Naive thymus-derived CD8-positive, alpha-beta T cell (primary cell): Measurements from ENCODE around the gene PRSS56. TPM values are rescaled to one million over a fixed set of nuclear protein-coding genes. Genes with fewer than 3 reads are reported as not detected.

Experiments
- ATAC-seq, 2 donors: fragments of 150-1000 bp; cut with Tn5 transposase in 1 of 2; sonication (Bioruptor Pico), chemical (Tn5 transposase) in 1 of 2; 1 replicate in 1 of 2; 2 replicates in 1 of 2; pipeline ENCODE4 v1.10.0; 2021; ENCODE audit warnings: mild to moderate bottlenecking in 2 of 2, moderate library complexity in 2 of 2
- POLR2A ChIA-PET: fragments of 350-600 bp; sonication (Branson Sonifier 250); formaldehyde crosslinking; loops from one replicate; lab custom pipeline; 2021; ENCODE audit warnings: antibody characterized with exemption; lab: Charles Lee
- DNase-seq, 10 donors: peaks; one replicate each; pipeline versions ENCODE4 v3.0.0 to v3.0.0-alpha.2; 2020 to 2022
- H3K27ac Mint-ChIP-seq, 10 donors: one replicate each; pipeline ENCODE4 v1.8.0; 2020 to 2022; ENCODE audit warnings: mild to moderate bottlenecking in 10 of 10, mixed read lengths in 10 of 10, moderate library complexity in 4 of 10, inconsistent platforms in 1 of 10
- H3K27me3 Mint-ChIP-seq, 5 donors: one replicate each; pipeline ENCODE4 v1.8.0; 2021 to 2022; ENCODE audit warnings: mixed read lengths in 5 of 5
- H3K36me3 Mint-ChIP-seq, 3 donors: one replicate each; pipeline ENCODE4 v1.8.0; 2020 to 2022; ENCODE audit warnings: mixed read lengths in 3 of 3, mild to moderate bottlenecking in 2 of 3, inconsistent platforms in 1 of 3
- H3K4me1 Mint-ChIP-seq, 4 donors: one replicate each; pipeline ENCODE4 v1.8.0; 2021 to 2022; ENCODE audit warnings: mixed read lengths in 4 of 4
- H3K4me3 Mint-ChIP-seq, 10 donors: one replicate each; pipeline ENCODE4 v1.8.0; 2020 to 2022; ENCODE audit warnings: mild to moderate bottlenecking in 10 of 10, mixed read lengths in 10 of 10, moderate library complexity in 6 of 10, inconsistent platforms in 1 of 10
- H3K9me3 Mint-ChIP-seq, 9 donors: one replicate each; pipeline ENCODE4 v1.8.0; 2020 to 2022; ENCODE audit warnings: mixed read lengths in 9 of 9, mild to moderate bottlenecking in 3 of 9, inconsistent platforms in 1 of 9, moderate library complexity in 1 of 9
- polyA plus RNA-seq, 3 donors: library from polyadenylated mRNA; unstranded; fragments of 300-500 nt; fragmentation: Illumina TruSeq; gene quantifications; one replicate each; pipeline ENCODE4 v1.2.3, GENCODE V29; 2021
- total RNA-seq, 8 experiments: library from RNA in 2 of 8; stranded (reverse) in 2 of 8; gene quantifications; one replicate each; pipeline ENCODE4 v1.2.3 and lab custom pipeline; 2021 to 2026

Gene PRSS56
- total and polyA plus RNA-seq, 5 experiments from 2014 or later: not detected

DNA sequence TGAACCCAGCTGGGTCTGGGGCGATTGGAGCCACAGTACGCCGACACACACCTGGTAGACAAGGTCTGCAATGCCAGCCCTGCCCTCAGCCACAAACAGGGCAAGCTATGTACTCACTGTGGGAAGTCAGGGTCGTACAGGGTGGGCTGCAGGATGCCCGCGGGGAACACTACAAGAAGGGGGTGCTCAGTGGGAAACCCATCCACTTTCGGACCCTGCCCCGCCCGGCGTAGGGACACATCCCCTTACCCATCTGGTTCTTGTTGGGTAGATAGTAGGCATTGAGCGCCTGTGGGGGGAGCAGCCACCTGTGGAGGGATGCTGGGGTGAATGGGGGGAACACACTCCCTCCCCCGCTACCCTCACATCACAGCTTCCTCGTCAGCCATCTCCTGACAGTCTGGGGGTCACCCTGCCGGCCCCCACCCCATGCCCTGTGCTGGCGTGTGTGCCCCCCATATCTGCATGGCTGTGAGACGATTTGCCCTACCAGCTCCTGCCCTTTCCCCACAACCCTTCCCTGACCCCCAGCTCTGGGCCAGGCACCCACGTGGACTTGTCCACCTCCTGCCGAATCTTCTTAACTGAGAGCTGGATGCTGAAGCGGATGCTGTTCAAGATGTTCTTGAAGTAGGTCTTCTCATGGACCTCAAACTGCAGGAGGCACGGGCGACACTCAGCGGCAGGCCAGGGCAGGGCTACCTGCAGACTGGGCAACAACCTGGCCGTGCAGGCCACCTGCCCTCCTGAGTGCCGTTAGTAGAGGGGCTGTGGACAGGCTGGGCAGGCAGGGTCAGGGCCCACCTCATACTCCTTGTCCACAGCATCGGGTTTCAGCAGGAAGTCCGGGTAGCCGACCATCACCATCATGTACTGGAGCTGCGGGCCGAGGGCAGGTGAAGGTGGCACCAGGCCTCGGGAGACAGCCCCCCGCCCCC, 37.6 kb upstream of the PRSS56 start:
- Mint-ChIP-seq H3K9me3 (no peaks in the 10 kb centered on the region), H3K27me3 (peaks cover 4 to 48% (median 25%) of the 10 kb centered on the region in 5 donors), H3K4me1 (peaks cover 5 to 12% (median 6%) of the 10 kb centered on the region in 4 donors), H3K36me3 (no peaks in the 10 kb centered on the region), H3K4me3 (no peak overlapping the region), H3K27ac (no peak overlapping the region)
- DNase-seq (peak in 1 of 10 donors; percentile 52), ATAC-seq (no peak)
- POLR2A ChIA-PET: interaction anchor here (0.6 kb wide), 1 partner anchor 910 kb away, joined by 3 read pairs; no protein-coding TSS in a partner anchor

DNA sequence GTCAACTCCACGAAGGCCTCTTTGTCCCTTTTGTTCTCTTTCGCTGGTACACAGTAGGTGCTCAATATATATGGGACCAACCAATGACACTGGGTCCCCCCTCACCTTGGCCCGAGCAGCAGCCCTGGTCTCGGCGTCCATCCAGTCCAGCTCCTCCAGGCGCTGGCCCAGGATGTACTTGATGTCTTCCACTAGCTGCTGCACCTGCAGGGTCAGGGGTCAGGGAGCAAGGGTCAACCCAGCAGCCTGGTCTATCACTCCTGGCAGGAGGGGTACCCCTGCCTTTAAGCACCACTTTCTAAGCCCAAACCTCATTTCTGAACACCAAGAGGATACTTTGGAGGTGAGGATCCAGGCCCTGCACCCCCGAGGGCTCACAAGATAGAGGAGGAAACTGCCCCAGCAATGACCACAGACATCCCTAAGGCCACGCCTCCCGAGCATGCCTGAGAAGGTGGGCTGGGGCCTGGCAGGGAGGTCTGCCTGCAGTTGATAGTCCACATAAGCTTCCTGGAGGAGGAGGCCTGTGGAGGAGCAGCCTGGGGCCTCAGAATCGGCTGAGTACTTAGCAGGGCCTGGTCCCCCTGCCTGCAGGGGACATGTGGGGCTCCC, 36.8 kb upstream of the PRSS56 start:
- H3K27me3 Mint-ChIP-seq: peaks cover 4 to 51% (median 25%) of the 10 kb centered on the region in 5 donors
- H3K4me3 Mint-ChIP-seq: no peak overlapping the region
- no peaks in the 10 kb centered on the region for H3K9me3 Mint-ChIP-seq
- H3K4me1 Mint-ChIP-seq: peaks cover 5 to 12% (median 7%) of the 10 kb centered on the region in 4 donors
- no peak overlapping the region for H3K27ac Mint-ChIP-seq
- POLR2A ChIA-PET: no interaction called here
- ATAC-seq (no peak), DNase-seq (peak in 1 of 10 donors; percentile 44)
- no peaks in the 10 kb centered on the region for H3K36me3 Mint-ChIP-seq

DNA sequence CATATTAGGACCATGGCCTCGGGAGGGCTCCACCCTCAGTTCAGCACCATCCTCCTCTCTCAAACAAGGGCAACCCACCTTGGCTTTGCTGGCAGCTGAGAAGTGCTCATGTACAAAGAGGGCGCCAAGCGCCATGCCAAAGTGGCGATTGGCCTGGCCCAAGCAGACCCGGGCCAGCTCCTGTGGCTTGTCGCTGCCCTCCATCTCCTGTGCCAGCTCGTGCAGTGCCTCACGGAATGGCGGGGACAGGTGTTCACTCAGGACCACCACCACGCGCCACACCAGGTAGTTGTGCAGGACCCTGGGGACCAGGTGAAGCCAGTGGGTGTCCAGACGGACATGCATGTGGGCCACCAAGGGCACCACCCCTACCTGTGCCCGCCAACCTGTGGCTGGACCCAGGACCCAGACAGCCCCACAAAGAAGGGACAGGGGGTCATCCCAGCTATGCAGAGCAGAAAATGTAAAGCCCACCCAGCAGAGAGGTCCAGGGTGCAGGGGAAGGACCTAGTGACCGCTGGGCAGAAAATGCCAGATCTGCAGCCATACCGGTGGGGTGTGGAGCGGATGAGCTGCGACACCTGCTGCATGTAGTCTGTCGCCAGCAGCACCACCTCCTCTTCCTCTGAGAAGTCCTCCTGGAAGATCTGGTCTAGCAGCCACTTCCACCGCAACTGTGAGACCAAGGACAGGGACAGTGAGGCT, 36.1 kb upstream of the PRSS56 start:
- Mint-ChIP-seq H3K9me3 (peaks cover 0 to 2% (median 0%) of the 10 kb centered on the region in 9 donors), H3K36me3 (no peaks in the 10 kb centered on the region), H3K27me3 (peaks cover 8 to 57% (median 31%) of the 10 kb centered on the region in 5 donors), H3K27ac (no peak overlapping the region), H3K4me1 (peaks cover 6 to 15% (median 9%) of the 10 kb centered on the region in 4 donors), H3K4me3 (no peak overlapping the region)
- POLR2A ChIA-PET: no interaction called here
- no peak for ATAC-seq
- peak in 1 of 10 donors; percentile 46 for DNase-seq

DNA sequence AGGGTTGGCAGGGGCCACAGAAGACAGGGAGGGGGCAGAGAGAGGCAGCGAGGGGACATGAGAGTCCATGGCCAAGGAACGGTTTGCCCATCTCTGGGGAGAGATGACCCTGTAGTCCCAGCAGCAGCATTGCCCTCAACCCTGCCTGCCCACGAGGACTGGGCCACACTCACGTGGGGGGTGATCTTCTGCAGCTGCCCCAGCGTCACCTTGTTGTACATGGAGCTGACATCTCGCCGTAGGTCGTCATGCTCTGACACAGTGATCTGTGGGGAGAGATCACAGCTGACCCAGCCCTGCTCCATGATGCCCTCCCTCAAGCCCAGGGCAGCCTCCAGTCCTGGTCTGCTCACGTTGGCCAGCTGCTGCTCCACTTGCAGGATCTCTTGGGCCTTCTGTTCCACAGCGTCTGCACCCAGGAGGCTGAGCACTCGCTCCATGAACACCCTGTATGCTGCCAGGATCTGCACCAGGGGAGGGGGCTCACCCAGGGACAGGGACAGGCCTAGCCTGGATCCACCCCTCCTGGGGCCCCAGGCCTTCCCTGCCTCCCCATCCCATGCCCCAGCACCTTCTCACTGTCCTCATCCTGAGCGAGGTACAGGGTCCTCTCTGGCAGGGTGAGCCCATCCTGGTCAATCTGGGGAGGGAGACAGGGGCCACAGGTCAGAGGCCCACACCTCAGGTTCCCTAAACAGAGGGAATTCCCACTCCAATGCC, 35.4 kb upstream of the PRSS56 start:
- H3K4me3 Mint-ChIP-seq: peak overlapping the region in 9 of 10 donors; percentile 15 to 71 (median 55)
- ATAC-seq (no peak), DNase-seq (peak in 1 of 10 donors; percentile 50)
- H3K27me3 Mint-ChIP-seq: peaks cover 9 to 60% (median 38%) of the 10 kb centered on the region in 5 donors
- peaks cover 6 to 15% (median 9%) of the 10 kb centered on the region in 4 donors for H3K4me1 Mint-ChIP-seq
- no peak overlapping the region for H3K27ac Mint-ChIP-seq
- no peaks in the 10 kb centered on the region for H3K36me3 Mint-ChIP-seq
- POLR2A ChIA-PET: no interaction called here
- H3K9me3 Mint-ChIP-seq: peaks cover 0 to 2% (median 0%) of the 10 kb centered on the region in 9 donors

DNA sequence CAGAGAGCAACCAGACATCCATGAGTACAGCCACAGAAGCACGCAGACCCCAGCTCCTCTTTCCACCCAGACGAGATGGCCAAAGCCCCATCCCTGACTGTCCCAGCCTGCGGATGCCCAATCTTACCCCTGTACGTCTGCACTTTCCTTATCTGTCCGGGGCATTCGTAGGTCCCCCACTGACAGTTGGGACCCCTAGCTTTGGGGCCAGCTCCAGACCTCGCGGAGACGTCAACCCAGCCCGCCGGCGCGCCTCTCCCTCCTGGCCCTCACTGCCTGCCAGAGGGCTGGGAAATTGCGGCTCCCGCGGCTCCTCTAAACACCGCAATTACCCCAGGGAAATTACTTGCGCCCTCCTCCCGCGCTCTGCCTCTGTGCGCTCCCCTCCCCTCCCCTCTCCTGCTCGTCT, 34.8 kb upstream of the PRSS56 start:
- ATAC-seq: no peak
- POLR2A ChIA-PET: no interaction called here
- no peak overlapping the region for H3K27ac Mint-ChIP-seq
- H3K36me3 Mint-ChIP-seq: no peaks in the 10 kb centered on the region
- H3K4me1 Mint-ChIP-seq: peaks cover 6 to 15% (median 9%) of the 10 kb centered on the region in 4 donors
- H3K9me3 Mint-ChIP-seq: peaks cover 0 to 2% (median 0%) of the 10 kb centered on the region in 9 donors
- peaks cover 9 to 64% (median 42%) of the 10 kb centered on the region in 5 donors for H3K27me3 Mint-ChIP-seq
- H3K4me3 Mint-ChIP-seq: peak overlapping the region in 9 of 10 donors; percentile 15 to 71 (median 55)
- DNase-seq: peak in 1 of 10 donors; percentile 26

DNA sequence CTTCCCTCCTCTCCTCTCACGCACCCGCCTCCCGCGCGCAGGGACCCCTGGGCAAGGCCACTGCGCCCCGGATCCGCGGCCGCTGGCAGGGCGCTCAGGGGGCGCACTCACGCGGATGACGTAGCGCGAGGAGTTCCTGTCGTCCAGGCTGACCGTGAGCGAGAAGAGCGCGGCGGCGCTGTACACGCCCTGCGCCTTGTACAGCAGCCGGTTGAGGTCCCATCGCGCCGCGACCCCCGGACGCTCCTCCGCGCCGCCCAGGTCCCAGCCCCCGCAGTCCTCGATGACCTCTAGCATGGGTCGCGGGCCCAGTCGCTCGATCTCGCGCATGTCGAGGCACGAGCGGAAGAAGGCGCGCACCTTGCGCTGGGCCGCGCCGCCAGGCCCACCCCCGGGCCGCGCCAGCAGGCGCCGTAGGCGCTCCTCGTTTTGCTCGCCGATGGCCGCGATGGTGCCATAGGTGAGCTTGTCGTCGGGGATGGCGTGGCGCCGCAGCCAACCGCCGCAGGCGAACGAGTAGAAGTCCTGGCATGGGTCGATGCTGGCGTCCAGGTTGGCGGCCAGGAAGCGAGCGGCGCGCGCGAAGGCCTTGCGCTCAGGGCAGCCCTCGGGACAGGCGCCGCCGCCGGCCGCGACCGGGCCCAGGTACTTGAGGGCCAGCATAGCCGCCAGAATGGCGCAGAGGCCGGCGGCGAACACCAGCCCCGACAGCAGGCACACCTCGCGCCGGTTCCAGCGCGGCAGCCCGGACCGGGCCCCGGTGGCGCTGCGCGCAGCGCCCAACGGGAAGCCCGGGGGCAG, 34.2 kb upstream of the PRSS56 start:
- Mint-ChIP-seq H3K27me3 (peaks cover 9 to 65% (median 45%) of the 10 kb centered on the region in 5 donors), H3K36me3 (no peaks in the 10 kb centered on the region), H3K4me1 (peaks cover 6 to 15% (median 9%) of the 10 kb centered on the region in 4 donors), H3K27ac (no peak overlapping the region), H3K9me3 (peaks cover 0 to 2% (median 0%) of the 10 kb centered on the region in 9 donors), H3K4me3 (peak overlapping the region in 1 of 10 donors; percentile 44)
- DNase-seq: peak in 1 of 10 donors; percentile 18
- POLR2A ChIA-PET: no interaction called here
- no peak for ATAC-seq

DNA sequence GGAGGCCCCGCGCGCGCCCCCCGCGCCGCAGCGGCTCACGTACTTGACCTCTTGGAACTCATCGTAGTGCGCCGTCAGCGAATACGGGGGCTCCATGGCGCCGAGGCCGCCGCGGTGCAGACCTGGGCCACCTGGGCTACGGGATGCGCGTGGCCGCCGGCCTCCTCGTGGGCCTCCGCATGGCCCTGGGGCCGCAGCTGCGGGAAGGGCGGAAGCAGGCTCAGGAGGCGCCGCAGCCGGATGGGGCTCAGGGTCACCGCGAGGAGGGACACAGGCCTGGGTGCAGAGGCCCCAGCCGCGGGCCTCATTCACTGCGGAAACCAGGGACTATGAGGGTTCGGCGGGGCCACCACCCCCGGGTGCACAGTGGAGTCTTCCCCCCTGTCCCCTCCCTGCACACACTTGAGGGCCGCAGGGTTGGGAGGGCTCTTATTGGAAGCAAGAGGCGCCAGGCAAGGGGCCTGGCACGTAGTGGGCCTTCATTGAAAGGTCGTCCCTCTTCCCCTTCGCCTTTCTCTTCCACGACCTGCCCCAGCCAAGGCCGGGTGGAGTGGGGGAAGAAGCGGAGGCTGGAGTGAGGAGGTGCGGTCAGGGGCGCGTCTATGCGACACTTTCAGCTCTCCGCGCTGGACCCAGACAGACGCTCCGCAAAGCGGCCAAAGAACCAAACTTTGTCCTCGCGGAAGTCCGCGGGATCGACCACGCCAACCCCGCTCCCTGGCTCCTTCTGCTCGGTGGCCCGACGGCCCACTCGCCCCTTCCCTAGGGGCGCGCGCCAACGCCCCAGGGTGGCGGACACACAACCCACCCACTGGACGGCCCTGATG, 33.4 kb upstream of the PRSS56 start:
- Mint-ChIP-seq H3K27me3 (peaks cover 10 to 71% (median 49%) of the 10 kb centered on the region in 5 donors), H3K4me1 (peaks cover 6 to 15% (median 9%) of the 10 kb centered on the region in 4 donors), H3K27ac (no peak overlapping the region), H3K9me3 (peaks cover 0 to 2% (median 0%) of the 10 kb centered on the region in 9 donors), H3K36me3 (no peaks in the 10 kb centered on the region), H3K4me3 (peak overlapping the region in 5 of 10 donors; percentile 7 to 57 (median 34))
- POLR2A ChIA-PET: no interaction called here
- peak in 1 of 10 donors; percentile 31 for DNase-seq
- ATAC-seq: no peak

DNA sequence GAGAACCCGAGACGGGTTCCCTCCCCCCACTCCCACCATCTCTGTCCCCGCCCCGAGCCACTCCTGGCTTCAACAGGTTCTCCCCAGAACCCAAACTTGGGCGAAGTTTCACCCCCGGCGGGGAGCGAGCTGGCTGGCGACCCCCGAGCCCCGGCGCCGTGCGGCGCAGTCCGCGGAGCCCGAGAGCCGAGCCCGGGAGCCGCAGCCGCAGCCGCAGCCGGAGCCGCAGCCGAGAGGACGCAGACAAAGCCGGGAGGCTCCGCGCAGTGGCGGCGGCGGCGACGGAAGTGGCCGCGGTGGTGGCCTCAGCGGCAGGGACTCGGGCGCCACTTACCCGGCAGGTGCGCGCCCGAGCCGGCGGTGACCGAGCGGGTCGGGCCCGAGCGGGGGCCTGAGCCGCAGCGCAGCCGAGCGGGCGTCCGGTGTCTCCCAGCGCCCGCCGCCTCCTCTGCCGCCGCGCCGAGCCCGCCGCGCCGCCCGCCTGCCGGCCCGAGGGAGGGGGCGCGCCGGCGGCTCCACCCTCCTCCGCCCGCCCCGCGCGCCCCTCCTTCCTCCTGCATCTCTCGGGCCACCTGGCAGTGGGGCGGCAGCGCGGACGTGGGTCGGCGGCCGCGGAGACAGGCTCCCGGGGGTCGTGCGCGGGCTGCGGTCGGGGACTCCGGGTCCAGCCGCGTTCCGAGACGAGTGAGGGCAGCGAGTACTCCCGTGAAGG, 32.6 kb upstream of the PRSS56 start, which contains the start of gene ECEL1:
ECEL1 (minus strand) TSS at position 450 of the 712 bp plus-strand sequence. CDS start 1,181 bp downstream, outside the sequence.
- H3K27me3 Mint-ChIP-seq: peaks cover 10 to 64% (median 50%) of the 10 kb centered on the region in 5 donors
- POLR2A ChIA-PET: no interaction called here
- DNase-seq (peak in 1 of 10 donors; percentile 59), ATAC-seq (peak; percentile 24 to 33)
- H3K4me3 Mint-ChIP-seq: peak within 1 kb of the TSS; percentile 16 to 75 (median 62)
- H3K4me1 Mint-ChIP-seq: peaks cover 6 to 15% (median 9%) of the 10 kb centered on the region in 4 donors
- H3K36me3 Mint-ChIP-seq: no peaks in the 10 kb centered on the region
- no peak within 1 kb of the TSS for H3K27ac Mint-ChIP-seq
- H3K9me3 Mint-ChIP-seq: peaks cover 0 to 2% (median 0%) of the 10 kb centered on the region in 9 donors

DNA sequence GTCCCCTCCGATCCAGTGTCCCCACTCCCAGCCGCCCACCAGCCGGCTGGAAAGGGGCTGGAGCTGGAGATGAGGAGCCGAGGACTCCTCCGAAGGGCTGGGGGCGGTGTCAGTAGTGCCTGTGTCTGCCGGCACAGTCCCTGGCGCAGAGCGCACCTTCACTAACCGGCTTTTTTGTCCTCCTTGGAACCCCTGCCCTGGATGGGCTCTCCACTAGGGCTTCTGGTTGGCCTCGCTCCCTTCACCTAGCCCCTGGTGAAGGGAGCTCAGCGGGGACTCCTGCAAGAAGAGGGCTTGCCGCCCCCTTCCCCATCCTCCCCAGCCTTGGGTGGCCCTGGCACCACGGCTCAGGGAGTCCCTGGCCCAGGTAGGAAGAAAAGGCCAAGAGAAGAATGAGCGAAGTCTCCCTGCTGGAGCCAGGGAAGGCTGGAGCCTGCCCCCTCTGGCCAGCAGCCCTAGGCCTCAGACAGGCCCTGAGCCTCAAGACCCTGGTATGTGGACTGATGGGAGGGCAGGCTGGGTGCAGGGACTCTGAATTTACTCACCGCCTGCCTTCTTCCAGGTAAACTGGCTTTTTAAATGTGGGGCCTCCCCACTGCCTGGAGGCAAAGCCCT, 32.0 kb upstream of the PRSS56 start:
- H3K36me3 Mint-ChIP-seq: no peaks in the 10 kb centered on the region
- peaks cover 10 to 70% (median 50%) of the 10 kb centered on the region in 5 donors for H3K27me3 Mint-ChIP-seq

More for the DNA sequence above, 32.0 kb upstream of the PRSS56 start:
- peaks cover 6 to 15% (median 9%) of the 10 kb centered on the region in 4 donors for H3K4me1 Mint-ChIP-seq
- DNase-seq (peak in 1 of 10 donors; percentile 18), ATAC-seq (peak in 1 of 2 donors; percentile 20)
- no peak overlapping the region for H3K27ac Mint-ChIP-seq
- H3K4me3 Mint-ChIP-seq: peak overlapping the region; percentile 16 to 75 (median 60)
- POLR2A ChIA-PET: no interaction called here
- peaks cover 0 to 2% (median 0%) of the 10 kb centered on the region in 9 donors for H3K9me3 Mint-ChIP-seq
